Transverse colon (tissue), 4 donors: ENCODE data around the gene PHLDA3. TPM values are rescaled to one million over a fixed set of nuclear protein-coding genes. Genes with fewer than 3 reads are reported as not detected.
A peak's percentile ranks its signal among the peaks of the same experiment; 100 is the strongest.

ENCODE experiments used
- DNase-seq: peaks from one replicate; pipeline ENCODE4 v3.0.0-alpha.2; 2019
- H3K27ac ChIP-seq, 4 donors: fragments of 200-600 bp; sonication (generic); 2 replicates each; pipeline ENCODE4 v1.5.1; 2016 to 2018; ENCODE audit warnings: inconsistent platforms in 4 of 4
- H3K27me3 ChIP-seq: fragments of 200-600 bp; sonication (generic); 2 replicates; pipeline ENCODE4 v1.5.1; 2017; ENCODE audit warnings: inconsistent platforms
- H3K36me3 ChIP-seq, 4 donors: fragments of 200-600 bp; sonication (generic); 2 replicates each; pipeline ENCODE4 v1.5.1; 2017 to 2019; ENCODE audit warnings: inconsistent platforms in 4 of 4
- H3K4me1 ChIP-seq, 4 donors: fragments of 200-600 bp; sonication (generic); 2 replicates each; pipeline ENCODE4 v1.5.1; 2017 to 2020; ENCODE audit warnings: inconsistent platforms in 4 of 4
- H3K4me3 ChIP-seq, 4 donors: fragments of 200-600 bp; sonication (generic); 1 replicate in 1 of 4; 2 replicates in 3 of 4; pipeline versions ENCODE4 v1.5.1 to v1.6.1; 2017 to 2019; ENCODE audit warnings: inconsistent platforms in 4 of 4
- H3K9me3 ChIP-seq, 2 donors: fragments of 200-600 bp; sonication (generic); 2 replicates each; pipeline ENCODE4 v1.5.1; 2017 to 2019; ENCODE audit warnings: inconsistent platforms in 2 of 2
- CTCF ChIP-seq, 5 experiments: fragments of 200-600 bp in 3 of 5; fragments of 450-650 bp in 2 of 5; sonication (generic) in 3 of 5; IDR thresholded peaks; 1 replicate in 2 of 5; 2 replicates in 3 of 5; pipeline ENCODE4 v1.5.1; 2016 to 2017; ENCODE audit warnings: antibody characterized with exemption in 5 of 5, inconsistent platforms in 3 of 5, mild to moderate bottlenecking in 2 of 5, moderate library complexity in 1 of 5
- EP300 ChIP-seq: sonication (generic); formaldehyde crosslinking; IDR thresholded peaks from one replicate; pipeline ENCODE4 v1.6.1; 2017; ENCODE audit warnings: antibody characterized with exemption, low read depth
- POLR2A ChIP-seq: fragments of 450-650 bp; IDR thresholded peaks from one replicate; pipeline ENCODE4 v1.6.1; 2016; ENCODE audit warnings: antibody characterized with exemption, mild to moderate bottlenecking, moderate library complexity
- POLR2AphosphoS5 ChIP-seq, 3 donors: sonication (generic); formaldehyde crosslinking; IDR thresholded peaks; one replicate each; pipeline ENCODE4 v1.6.1; 2016; ENCODE audit warnings: antibody characterized with exemption in 3 of 3
- WGBS, 2 donors: methylation state at CpG; one replicate each; pipeline ENCODE4 v1.1.5; 2018; ENCODE audit warnings: low coverage in 1 of 2; 5-methylcytosine and 5-hydroxymethylcytosine counted together
- in situ Hi-C, 4 donors: fragments of 200-750 bp; cut with MboI; loops; one replicate each; pipeline versions ENCODE4 v1.15.0 to v1.15.1; 2017; ENCODE audit warnings: low sequenced_read_pairs in 3 of 4, low pct_ligation_motif_present in 1 of 4, low pct_unique_long_range_greater_than_20kb in 1 of 4
- intact Hi-C: fragments of 100-400 bp; cut with DNase I; formaldehyde crosslinking; loops from one replicate; pipeline ENCODE4 v1.15.1; 2023; ENCODE audit warnings: low total_unique reads
- total RNA-seq, 4 donors: library from RNA; depleted of rRNA; stranded (reverse); fragments of >200 nt; gene quantifications; one replicate each; pipeline ENCODE4 v1.1.0, GENCODE V29; 2016

PHLDA3 gene
- total RNA-seq, 4 donors from 2014 or later: 19.4 to 47.6 (median 31.5) TPM

GRCh38 chr1:201466492-201466891, 2.5 kb downstream of the PHLDA3 start:
- DNase-seq: peak; percentile 56

GRCh38 chr1:201465698-201466290, 3.2 kb downstream of the PHLDA3 start:
- in situ Hi-C loops (no loop called here), intact Hi-C loops (no loop called here)
- DNase-seq: no peak
- Histone ChIP-seq H3K27ac (peak overlapping the region; percentile 89 to 98 (median 94)), H3K27me3 (peaks cover 22% of the 10 kb centered on the region), H3K4me3 (peak overlapping the region in 2 of 4 donors; percentile 69 to 70), H3K4me1 (peaks cover 30 to 66% (median 53%) of the 10 kb centered on the region in 4 donors), H3K36me3 (peaks cover 0 to 4% (median 0%) of the 10 kb centered on the region in 4 donors), H3K9me3 (no peaks in the 10 kb centered on the region)
- 81% methylated on average over 8 of the region's 9 CpGs; no CpG with 5 or more reads in 1 of the 2 donors for WGBS, 2 donors
- no peak for TF ChIP-seq CTCF (IDR thresholded peaks at IDR 0.05)
- no peak for TF ChIP-seq POLR2A
- TF ChIP-seq POLR2AphosphoS5 (IDR thresholded peaks at IDR 0.05): no peak
- TF ChIP-seq EP300: no peak

More at GRCh38 chr1:201466492-201466891, 2.5 kb downstream of the PHLDA3 start:
- H3K4me1 ChIP-seq: peaks cover 28 to 59% (median 47%) of the 10 kb centered on the region in 4 donors
- H3K36me3 ChIP-seq: peaks cover 0 to 4% (median 0%) of the 10 kb centered on the region in 4 donors
- peak overlapping the region; percentile 28 to 70 (median 65) for H3K4me3 ChIP-seq
- no peaks in the 10 kb centered on the region for H3K9me3 ChIP-seq
- intact Hi-C loops (no loop called here), in situ Hi-C loops (no loop called here)
- 64% methylated on average over 3 of the region's 3 CpGs; no CpG with 5 or more reads in 1 of the 2 donors for WGBS, 2 donors
- peak overlapping the region; percentile 89 to 98 (median 94) for H3K27ac ChIP-seq
- TF ChIP-seq POLR2AphosphoS5 (IDR thresholded peaks at IDR 0.05) (no peak), POLR2A (no peak), CTCF (IDR thresholded peaks at IDR 0.05) (no peak), EP300 (no peak)
- peaks cover 22% of the 10 kb centered on the region for H3K27me3 ChIP-seq

- Histone ChIP-seq H3K9me3 (no peaks in the 10 kb centered on the region), H3K36me3 (peaks cover 0 to 4% (median 0%) of the 10 kb centered on the region in 4 donors), H3K4me1 (peaks cover 21 to 56% (median 40%) of the 10 kb centered on the region in 4 donors), H3K27ac (peak overlapping the region; percentile 71 to 98 (median 85)), H3K27me3 (no peaks in the 10 kb centered on the region), H3K4me3 (no peak overlapping the region)
- TF ChIP-seq CTCF (IDR thresholded peaks at IDR 0.05) (no peak), POLR2AphosphoS5 (IDR thresholded peaks at IDR 0.05) (peak in 1 of 3 donors; percentile 10), EP300 (no peak), POLR2A (no peak)
- intact Hi-C loops (no loop called here), in situ Hi-C loops (no loop called here)
- no peak for DNase-seq
- WGBS, 2 donors: 81% methylated on average over 7 of the region's 7 CpGs; no CpG with 5 or more reads in 1 of the 2 donors
These were observed 5.9 kb downstream of the PHLDA3 start for GRCh38 chr1:201463071-201463552.

GRCh38 chr1:201461645-201462441, 7.1 kb downstream of the PHLDA3 start:
- Histone ChIP-seq H3K9me3 (no peaks in the 10 kb centered on the region), H3K4me1 (peaks cover 19 to 55% (median 38%) of the 10 kb centered on the region in 4 donors), H3K27ac (peak overlapping the region; percentile 71 to 98 (median 85)), H3K4me3 (no peak overlapping the region), H3K36me3 (peaks cover 0 to 4% (median 0%) of the 10 kb centered on the region in 4 donors), H3K27me3 (no peaks in the 10 kb centered on the region)
- intact Hi-C loops (no loop called here), in situ Hi-C loops (no loop called here)
- TF ChIP-seq CTCF (IDR thresholded peaks at IDR 0.05): no peak
- TF ChIP-seq POLR2AphosphoS5 (IDR thresholded peaks at IDR 0.05): peak in 2 of 3 donors; percentile 69 to 71
- peak; percentile 69 for DNase-seq
- 67% methylated on average over 13 of the region's 13 CpGs; no CpG with 5 or more reads in 1 of the 2 donors for WGBS, 2 donors
